ENCODE data around the gene ELANE. TPM values are rescaled to one million over a fixed set of nuclear protein-coding genes. Genes with fewer than 3 reads are reported as not detected.

The ELANE gene
- total and polyA plus RNA-seq, 9 of the 15 experiments (the other 6 are each of a cell fraction or from before 2014, with no cell fraction given): not detected

- TF ChIP-seq RBFOX2 (IDR thresholded peaks at IDR 0.05; ENCODE audit: low read depth, low read length) (0 out of 2 replicates have a peak, but pooled peaks have one; percentile 22), POLR2G (IDR thresholded peaks at IDR 0.05; ENCODE audit: low read depth, low read length) (peak; percentile 43; the same call in 1 of the 2 replicates), NONO (IDR thresholded peaks at IDR 0.05; ENCODE audit: low read depth in 2 of 2, low read length in 1 of 2) (0 out of 4 replicates have a peak, but pooled peaks of 1 of the 2 experiments have one; percentile 22)
- TF ChIP-seq, protein P1, sequence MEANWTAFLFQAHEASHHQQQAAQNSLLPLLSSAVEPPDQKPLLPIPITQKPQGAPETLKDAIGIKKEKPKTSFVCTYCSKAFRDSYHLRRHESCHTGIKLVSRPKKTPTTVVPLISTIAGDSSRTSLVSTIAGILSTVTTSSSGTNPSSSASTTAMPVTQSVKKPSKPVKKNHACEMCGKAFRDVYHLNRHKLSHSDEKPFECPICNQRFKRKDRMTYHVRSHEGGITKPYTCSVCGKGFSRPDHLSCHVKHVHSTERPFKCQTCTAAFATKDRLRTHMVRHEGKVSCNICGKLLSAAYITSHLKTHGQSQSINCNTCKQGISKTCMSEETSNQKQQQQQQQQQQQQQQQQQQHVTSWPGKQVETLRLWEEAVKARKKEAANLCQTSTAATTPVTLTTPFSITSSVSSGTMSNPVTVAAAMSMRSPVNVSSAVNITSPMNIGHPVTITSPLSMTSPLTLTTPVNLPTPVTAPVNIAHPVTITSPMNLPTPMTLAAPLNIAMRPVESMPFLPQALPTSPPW (CRISPR knock-in tag; IDR thresholded peaks at IDR 0.05): peak; percentile 72
- TF ChIP-seq, protein P2, sequence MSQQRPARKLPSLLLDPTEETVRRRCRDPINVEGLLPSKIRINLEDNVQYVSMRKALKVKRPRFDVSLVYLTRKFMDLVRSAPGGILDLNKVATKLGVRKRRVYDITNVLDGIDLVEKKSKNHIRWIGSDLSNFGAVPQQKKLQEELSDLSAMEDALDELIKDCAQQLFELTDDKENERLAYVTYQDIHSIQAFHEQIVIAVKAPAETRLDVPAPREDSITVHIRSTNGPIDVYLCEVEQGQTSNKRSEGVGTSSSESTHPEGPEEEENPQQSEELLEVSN (IDR thresholded peaks at IDR 0.05; ENCODE audit: borderline replicate concordance in 1 of 2, extremely low read depth in 1 of 2, insufficient read depth in 1 of 2, insufficient read length in 1 of 2, low read depth in 1 of 2, low read length in 1 of 2, poor library complexity in 1 of 2, severe bottlenecking in 1 of 2): peak in 1 of 2 experiments; percentile 41
These were observed 30.1 kb upstream of the ELANE start, which contains the start of gene PLPPR3 (continued) for GRCh38 chr19:821825-822503.
